ENCODE results near the gene NOTCH1.

The NOTCH1 gene

DNA sequence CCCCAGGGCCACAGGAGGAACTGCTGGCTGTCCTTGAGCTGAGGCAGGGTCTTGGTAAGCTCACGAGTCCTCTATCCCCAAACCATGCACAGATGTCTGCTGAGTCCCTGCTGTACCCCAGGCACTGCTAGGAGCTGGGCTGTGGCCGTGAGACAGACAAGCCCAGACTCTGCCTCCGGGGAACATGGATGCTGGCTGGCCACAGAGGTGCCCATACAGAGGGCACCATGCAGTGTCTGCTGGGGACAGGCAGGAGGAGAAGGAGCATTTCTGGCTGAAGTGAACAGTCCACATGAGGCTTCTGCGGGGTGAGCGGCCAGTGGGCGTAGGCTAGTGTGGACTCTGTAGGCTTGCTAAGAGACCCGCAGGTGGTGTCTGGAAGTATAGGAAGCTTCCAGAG lies 58.2 kb downstream of the NOTCH1 start:
- no peak for DNase-seq

DNA sequence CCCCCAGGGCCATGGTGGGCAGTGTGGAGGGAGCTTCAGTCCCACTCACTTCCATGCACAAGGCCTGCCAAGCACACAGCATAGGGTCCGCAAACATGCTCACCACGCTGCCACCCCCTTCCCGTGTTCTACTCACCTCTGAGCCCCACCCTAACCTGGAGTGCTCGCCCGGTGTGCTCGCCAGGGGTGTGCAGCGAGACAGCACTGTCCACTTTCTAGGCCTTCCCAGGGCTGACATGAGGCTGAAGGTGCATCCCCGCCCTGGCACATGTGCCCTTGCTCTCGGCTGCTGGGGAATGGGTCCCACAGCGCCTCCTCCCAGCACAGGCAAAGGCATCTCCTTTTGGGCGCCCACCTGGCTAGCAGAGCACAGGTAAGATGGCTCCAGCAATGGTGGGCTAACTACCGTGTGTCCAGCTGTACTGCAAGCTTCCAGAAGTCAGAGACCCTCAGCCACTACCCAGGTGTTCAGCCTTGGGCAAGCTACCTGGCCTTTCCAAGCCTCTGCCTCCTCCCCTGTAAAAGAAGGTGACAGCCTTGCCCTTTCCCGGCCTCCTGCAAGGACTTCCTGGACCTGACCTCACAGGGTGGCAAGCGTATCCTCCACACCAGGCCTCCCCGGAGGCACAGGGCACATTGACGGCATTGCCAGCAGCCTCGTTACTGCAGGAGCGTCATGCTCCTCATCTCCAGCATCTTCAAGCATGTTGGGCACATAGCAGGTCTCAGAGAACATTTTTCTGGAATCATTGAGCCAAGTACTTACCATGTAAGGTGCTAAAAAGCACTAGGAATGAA lies 58.8 kb downstream of the NOTCH1 start:
- no peak for DNase-seq

GRCh38 chr9:136486131-136486530 lies 59.7 kb downstream of the NOTCH1 start:
- no peak for DNase-seq

GRCh38 chr9:136485049-136486045 lies 60.5 kb downstream of the NOTCH1 start:
- DNase-seq = peak in 51 of 56 donors; percentile 25 to 92 (median 66)

GRCh38 chr9:136484153-136485048 lies 61.4 kb downstream of the NOTCH1 start:
- DNase-seq = peak in 3 of 56 donors; percentile 40 to 56 (median 50)

DNA sequence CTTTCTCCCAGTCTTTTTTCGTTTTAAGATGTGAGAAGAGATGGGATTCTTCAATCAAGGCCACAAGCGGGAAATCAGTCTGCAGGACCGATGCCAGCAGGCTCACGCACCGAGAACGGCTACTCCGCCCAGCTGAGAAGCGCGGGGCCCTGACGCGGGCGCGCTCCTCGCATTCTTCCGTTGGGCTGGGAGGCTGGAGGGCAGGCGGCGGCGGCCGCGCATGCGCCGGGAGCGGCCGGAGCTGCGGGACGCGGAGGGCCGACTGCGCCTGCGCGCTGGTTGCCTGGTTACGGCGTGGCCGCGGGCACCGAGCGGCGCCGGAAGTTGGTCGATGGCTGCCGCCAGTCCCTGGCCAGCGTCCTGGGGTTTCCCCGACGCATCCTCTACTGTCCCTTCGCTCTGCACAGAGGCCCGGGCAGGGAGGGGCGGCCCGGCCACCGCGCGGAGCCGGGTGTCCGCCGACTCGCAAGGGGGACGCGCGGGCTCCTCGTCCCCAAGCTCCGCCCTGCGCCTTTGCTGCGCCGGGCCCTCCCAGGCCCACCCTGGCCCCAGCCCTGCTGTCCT lies 62.2 kb downstream of the NOTCH1 start:
- peak in 54 of 56 donors; percentile 58 to 96 (median 91) for DNase-seq

DNA sequence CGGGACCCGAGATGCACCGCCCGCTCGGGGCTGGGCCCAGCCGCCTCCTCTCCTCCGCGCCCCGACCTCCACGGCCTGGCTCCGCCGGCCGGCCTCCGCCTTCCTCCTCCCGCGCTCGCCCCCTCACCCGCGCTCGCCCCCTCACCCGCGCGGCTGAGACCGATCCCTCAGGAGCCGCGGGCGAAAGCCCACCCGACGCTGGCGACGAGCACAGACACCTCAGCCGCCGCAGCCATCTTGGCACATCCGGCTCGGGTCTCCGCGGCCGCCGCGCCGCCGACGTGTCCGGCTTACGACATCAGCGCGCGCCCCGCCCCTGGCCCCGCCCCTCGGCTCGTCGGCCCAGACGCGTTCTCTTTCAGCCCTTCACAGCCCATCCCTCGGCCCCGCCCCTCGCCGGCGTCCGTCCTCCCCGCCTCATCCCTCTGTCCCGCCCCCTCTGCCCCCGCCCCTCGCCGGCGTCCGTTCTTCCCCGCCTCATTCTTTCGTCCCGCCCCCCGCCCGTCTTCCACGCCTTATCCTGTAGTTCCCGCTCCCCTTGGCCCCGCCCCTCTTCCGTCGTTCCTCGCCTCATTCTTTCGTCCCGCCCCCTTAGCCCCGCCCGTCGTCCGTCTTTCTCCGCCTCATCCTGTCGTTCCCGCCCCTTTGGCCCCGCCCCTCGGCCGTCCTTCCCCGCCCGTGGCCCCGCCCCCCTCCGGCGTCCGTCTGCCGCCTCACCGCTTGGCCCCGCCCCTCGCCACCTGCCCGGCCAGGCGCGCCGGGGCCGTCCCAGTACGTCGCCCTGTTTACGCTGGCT lies 62.9 kb downstream of the NOTCH1 start, which contains the start of gene SEC16A:
Gene SEC16A (minus strand): TSS at position 248 of the 796 bp plus-strand sequence. CDS start 5,425 bp downstream, outside the sequence.
- peak; percentile 86 to 100 (median 100) for DNase-seq

- DNase-seq = no peak
Measured at GRCh38 chr9:136482046-136482792, 63.6 kb downstream of the NOTCH1 start.

DNA sequence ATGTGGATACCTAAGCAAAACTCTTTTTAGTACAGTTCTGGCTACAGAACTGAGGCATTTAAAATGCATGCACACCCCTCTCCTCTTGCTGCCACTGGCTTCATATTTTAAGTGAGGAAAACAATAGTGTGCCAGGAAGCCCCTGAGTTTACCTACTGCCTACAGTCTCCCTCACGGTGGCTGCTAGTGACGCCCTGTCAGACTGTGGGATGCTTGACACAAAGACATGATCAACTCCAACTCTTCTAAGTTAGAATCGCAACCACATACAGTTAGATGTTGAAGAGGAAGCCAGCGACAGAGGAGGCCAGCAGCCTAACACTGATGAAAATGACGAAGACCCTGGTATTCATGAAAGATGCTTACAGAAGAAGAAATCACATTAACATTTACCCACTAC lies 64.3 kb downstream of the NOTCH1 start:
- no peak for DNase-seq

DNA sequence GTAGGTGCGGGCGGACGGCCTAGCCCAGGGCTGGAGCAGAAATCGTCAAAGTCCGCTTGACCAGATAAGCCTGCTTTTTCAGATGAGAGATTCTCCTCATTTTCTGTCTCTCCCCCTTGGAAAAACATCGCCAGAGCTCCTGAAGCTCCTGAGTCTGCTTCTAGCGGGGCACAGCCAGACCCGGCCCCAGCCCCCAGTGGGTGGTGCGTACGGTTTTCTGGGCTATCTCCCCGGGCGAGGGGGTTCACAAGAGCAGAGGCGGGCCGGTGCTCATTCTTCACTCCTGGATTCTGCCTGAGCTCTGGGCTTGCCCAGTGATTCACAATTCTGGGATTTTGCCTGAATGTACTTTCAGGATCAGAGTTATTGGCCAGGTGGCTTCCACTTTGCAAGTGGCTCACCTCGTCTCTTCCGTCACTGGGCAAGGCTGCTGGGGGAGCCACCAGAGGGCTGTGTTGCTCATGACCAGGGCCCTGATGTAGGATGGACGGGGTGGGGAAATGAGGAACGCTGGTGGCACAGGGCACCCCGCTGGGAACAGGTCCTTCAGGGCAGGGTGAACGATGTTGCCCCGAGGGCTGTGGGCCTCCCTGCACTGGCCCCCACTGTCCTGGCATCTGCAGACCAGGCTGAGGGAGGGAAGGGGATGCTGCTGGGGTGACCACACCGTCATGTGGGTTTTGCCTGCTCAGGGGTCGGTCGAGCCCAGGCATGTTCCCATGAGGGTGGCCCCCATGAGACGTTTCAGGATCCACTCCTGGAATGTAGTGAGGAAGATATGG lies 69.3 kb downstream of the NOTCH1 start:
- DNase-seq = no peak

GRCh38 chr9:136474974-136475865 lies 70.6 kb downstream of the NOTCH1 start:
- peak in 4 of 56 donors; percentile 12 to 38 (median 32) for DNase-seq

DNA sequence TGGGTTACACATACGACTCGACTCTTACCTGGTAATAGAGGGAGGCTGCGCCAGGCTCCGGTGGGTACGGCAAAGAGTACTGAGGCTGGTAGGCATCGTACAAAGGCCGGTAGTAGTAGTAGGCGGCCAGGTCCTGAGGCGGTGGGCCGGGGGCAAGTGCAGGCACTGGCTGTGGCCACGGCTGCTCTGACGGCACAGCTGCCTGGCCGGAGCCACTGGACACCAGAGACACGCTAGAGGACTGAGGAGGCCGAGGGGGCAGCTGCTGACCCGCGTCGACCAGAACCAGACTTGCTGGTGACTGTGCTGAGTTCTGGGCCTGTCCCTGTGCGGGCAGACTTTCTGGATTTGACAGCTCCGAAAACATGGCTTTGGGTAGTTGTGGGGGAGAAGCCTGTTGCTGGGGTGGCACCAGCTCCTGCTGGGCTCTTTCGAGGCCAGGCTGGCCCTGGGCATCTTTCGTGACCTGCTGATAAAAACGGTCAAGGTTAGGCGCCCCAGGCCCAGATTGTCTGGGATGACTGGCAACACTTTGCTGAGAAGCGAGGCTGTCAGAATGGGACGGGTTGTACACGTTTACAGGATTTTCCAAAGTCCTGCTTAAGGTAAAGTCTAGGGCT lies 71.7 kb downstream of the NOTCH1 start:
- no peak for DNase-seq

GRCh38 chr9:136473354-136473721 lies 72.5 kb downstream of the NOTCH1 start:
- DNase-seq = no peak

GRCh38 chr9:136472640-136473353 lies 73.1 kb downstream of the NOTCH1 start:
- no peak for DNase-seq

DNA sequence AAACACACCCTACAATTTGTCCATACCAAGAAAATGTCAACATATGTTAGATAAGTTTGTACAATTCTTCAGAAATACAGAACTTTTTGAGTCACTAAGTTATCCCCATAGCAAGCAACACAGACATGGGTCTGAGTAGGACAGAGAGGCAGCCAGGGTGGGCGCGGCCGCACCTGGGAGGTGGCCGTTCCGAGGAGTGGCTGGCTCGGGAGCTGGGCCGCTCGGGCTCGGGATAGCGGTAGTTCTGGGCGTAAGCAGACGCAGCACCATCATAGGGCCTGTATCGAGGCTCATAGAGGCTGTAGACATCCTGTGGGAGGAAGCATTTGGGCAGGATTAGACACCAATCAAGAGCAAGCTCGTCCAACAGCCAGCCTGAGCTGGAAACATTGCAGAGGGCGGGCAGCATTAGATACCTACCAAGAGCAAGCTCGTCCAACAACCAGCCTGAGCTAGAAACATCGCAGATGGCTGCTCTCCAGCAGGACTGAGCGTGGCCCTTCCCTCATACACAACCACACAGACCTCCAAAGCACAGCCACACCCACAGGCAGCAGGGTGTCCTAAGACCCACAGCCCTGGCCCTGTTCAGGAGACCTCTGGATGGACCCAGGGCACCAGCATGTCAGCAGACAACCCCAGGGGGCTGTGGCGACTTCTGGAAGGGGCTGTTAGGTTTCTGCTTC lies 73.9 kb downstream of the NOTCH1 start:
- DNase-seq = no peak
